ENCODE results near the gene MRPL32.

Gene MRPL32

DNA sequence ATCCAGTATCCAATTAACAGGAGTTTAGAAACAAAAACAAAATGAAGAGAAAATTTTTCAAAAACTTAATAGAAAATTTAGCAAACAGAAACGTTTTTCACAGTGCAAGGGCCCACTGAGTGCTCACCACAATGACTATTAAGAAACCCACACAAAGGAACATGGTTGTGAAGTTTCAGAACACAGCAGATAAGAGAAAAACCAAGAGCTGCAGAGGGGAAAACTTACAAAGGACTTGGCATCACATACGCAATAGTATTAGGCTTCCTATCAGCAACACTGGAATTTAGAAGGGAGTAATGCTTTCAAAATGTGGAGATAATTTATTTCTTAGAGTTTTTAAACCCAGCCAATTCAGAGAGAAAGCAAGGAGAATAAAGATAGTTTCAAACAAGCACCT is 18.6 kb upstream of the MRPL32 start:
- no peak overlapping the region for H3K4me3 ChIP-seq (ENCODE audit: low read depth, low read length)
- DNase-seq (ENCODE audit: low read depth, low spot score), result no peak
- ChIA-PET CTCF (interaction anchor here (1.9 kb wide), 1 partner anchor 11 kb away, joined by 8 read pairs; no protein-coding TSS in a partner anchor), POLR2A (no interaction called here)
- TF ChIP-seq, protein P1, sequence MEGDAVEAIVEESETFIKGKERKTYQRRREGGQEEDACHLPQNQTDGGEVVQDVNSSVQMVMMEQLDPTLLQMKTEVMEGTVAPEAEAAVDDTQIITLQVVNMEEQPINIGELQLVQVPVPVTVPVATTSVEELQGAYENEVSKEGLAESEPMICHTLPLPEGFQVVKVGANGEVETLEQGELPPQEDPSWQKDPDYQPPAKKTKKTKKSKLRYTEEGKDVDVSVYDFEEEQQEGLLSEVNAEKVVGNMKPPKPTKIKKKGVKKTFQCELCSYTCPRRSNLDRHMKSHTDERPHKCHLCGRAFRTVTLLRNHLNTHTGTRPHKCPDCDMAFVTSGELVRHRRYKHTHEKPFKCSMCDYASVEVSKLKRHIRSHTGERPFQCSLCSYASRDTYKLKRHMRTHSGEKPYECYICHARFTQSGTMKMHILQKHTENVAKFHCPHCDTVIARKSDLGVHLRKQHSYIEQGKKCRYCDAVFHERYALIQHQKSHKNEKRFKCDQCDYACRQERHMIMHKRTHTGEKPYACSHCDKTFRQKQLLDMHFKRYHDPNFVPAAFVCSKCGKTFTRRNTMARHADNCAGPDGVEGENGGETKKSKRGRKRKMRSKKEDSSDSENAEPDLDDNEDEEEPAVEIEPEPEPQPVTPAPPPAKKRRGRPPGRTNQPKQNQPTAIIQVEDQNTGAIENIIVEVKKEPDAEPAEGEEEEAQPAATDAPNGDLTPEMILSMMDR (IDR thresholded peaks at IDR 0.05; ENCODE audit: insufficient read depth, low read length, missing control alignments), result no peak

DNA sequence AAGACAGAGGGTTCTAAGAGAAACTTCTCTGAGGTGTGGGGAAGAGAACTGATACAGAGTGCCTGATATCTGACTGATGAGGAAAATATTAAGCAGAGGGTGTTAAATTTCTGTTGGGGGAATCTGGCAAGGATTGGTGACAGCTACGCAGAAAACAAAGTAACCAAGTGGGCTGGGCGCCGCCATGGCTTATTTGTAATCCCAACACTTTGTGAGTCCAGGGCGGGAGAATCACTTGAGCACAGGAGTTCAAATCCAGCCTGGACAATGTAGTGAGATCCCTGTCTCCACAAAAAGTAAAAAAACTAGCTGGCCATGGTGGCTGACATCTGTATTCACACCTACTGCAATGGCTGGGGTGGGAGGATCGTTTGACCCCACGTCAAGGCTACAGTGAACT is 18.2 kb upstream of the MRPL32 start:
- TF ChIP-seq, protein P1 (IDR thresholded peaks at IDR 0.05; ENCODE audit: insufficient read depth, low read length, missing control alignments), result no peak
- DNase-seq (ENCODE audit: low read depth, low spot score), result no peak
- POLR2A ChIA-PET, result no interaction called here
- no peak overlapping the region for H3K4me3 ChIP-seq (ENCODE audit: low read depth, low read length)
- CTCF ChIA-PET, result interaction anchor here (0.9 to 1.9 kb wide), 2 partner anchors 10 to 28 kb away, joined by 8 read pairs; no protein-coding TSS in a partner anchor

DNA sequence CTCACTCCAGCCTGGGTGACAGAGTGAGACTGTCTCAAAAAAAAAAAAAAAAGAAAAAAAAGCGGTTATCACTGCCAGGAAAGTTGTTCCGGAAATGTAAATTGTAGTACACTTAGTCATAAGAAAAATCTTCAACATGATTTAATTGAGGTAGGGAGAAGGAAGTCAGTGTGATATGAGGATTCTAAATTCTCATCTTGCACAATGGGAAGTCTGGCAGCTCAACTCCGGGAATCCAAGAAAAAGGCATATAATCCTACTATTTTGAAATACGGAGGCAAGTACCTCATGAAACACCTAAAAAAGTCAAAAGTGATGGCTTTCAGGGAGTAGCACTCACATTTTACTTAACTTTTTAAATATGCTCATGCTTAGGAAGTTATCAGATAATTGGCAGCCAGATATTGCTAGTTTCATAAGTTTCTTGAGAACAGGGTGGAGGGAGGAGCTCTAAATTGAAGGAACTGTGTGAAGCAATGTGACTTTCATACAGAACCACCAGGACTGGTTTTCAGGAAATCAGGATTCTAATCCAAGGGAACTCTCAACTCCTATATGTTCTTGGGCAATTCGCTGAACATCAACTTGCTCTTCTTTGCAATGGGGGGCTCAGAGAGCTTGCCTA is 17.6 kb upstream of the MRPL32 start:
- ChIA-PET POLR2A (no interaction called here), CTCF (interaction anchor here (0.9 to 2.1 kb wide), 5 partner anchors 10 to 974 kb away, joined by 3 to 8 read pairs (median 7); no protein-coding TSS in a partner anchor)
- no peak for DNase-seq (ENCODE audit: low read depth, low spot score)

DNA sequence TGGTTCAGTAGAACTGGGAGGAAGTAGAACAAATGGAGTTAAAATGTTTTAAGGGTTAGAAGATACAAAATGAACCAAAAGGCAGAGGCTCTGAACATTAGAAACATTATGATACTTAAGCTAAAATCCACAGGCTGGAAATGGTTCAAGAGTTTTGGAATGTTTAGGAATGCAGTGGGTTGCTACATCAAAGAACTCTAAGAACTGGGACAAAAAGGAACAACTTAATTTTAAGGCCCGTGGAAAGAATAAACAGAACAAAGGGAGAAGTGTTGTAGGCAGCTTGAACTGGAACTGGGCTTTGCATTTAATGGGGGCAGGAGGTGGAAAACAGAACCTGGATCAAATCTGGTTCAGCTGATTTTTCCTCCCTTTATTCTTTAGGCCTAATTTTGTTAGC is 16.8 kb upstream of the MRPL32 start:
- POLR2A ChIA-PET, result interaction anchor here (0.6 kb wide), 1 partner anchor 15 kb away, joined by 3 read pairs; no protein-coding TSS in a partner anchor
- TF ChIP-seq, protein P1 (IDR thresholded peaks at IDR 0.05; ENCODE audit: insufficient read depth, low read length, missing control alignments), result no peak
- CTCF ChIA-PET, result interaction anchor here (1.0 to 2.1 kb wide), 4 partner anchors 11 to 975 kb away, joined by 3 to 7 read pairs (median 5); partner anchors contain the start of genes MRPL32 and PSMA2

More for the DNA sequence above, 17.6 kb upstream of the MRPL32 start:
- TF ChIP-seq, protein P1 (IDR thresholded peaks at IDR 0.05; ENCODE audit: insufficient read depth, low read length, missing control alignments), result no peak
- no peak overlapping the region for H3K4me3 ChIP-seq (ENCODE audit: low read depth, low read length)

DNA sequence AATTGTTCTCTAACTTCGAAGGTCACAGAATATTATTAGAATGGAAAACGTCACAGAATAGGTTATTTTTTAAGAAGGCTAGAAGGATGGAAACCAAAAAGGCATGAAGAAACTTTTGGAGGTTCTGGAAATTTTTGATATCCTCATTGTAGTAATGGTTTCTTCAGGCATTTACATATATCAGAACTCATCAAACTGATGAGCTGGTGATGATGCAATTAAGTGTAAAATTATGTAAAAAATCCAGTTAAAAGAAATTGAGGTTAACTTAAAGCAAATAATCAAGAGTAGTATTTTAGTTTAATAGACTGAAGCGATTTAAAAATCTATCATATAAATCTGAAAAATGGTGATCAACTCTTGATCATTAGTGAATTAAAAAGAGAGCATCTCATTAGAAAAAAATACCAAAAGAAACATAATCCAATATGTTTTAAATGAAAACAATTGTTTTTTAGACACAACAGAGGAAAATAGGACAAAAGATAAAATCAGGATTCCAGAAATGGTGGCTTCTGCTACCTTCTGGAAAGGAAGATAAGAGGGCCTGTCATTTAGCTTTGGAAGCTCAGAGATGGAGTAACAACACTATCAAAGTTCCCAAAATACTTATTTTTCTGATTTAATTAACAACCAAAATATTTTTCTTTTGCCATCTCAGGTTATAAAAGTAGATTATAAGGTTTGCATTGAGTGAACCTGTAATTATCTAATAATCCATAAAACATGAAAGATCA is 10.0 kb upstream of the MRPL32 start:
- no peak overlapping the region for H3K4me3 ChIP-seq (ENCODE audit: low read depth, low read length)
- TF ChIP-seq, protein P1 (IDR thresholded peaks at IDR 0.05; ENCODE audit: insufficient read depth, low read length, missing control alignments), result no peak
- POLR2A ChIA-PET, result no interaction called here
- DNase-seq (ENCODE audit: low read depth, low spot score), result no peak
- CTCF ChIA-PET, result interaction anchor here (1.2 to 1.7 kb wide), 4 partner anchors 10 to 23 kb away, joined by 3 to 5 read pairs (median 3); partner anchors contain the start of genes MRPL32 and PSMA2

More for the DNA sequence above, 16.8 kb upstream of the MRPL32 start:
- DNase-seq (ENCODE audit: low read depth, low spot score), result no peak
- H3K4me3 ChIP-seq (ENCODE audit: low read depth, low read length), result no peak overlapping the region

Measured in AG04449 (cell line).